GM13976 (cell line): ENCODE data around the gene CLASP2.

ENCODE experiments used
- DNase-seq: peaks from one replicate; pipeline ENCODE4 v3.0.0; 2012; ENCODE audit warnings: low spot score
- CTCF ChIP-seq: IDR thresholded peaks from 2 replicates; pipeline ENCODE4 v1.5.1; 2012; ENCODE audit warnings: borderline replicate concordance, mild to moderate bottlenecking; ENCODE audit not compliant: insufficient read depth; ENCODE audit errors: extremely low read depth, missing control alignments, control extremely low read depth
- in situ Hi-C: fragments of 300-500 bp; cut with MboI; formaldehyde crosslinking; loops from one replicate; pipeline ENCODE4 v1.12.0; 2022; ENCODE audit warnings: low sequenced_read_pairs, mixed read lengths, inconsistent platforms; ENCODE audit not compliant: unreplicated experiment

Gene CLASP2

GRCh38 chr3:33746416-33747116 lies 28.5 kb upstream of the CLASP2 start:
- peak; percentile 44 for DNase-seq
- in situ Hi-C loops = no loop called here

GRCh38 chr3:33737146-33737545 lies 19.1 kb upstream of the CLASP2 start:
- no peak for TF ChIP-seq CTCF
- no peak for DNase-seq
- in situ Hi-C loops = no loop called here

More at GRCh38 chr3:33746416-33747116, 28.5 kb upstream of the CLASP2 start:
- TF ChIP-seq CTCF = no peak

- no peak for TF ChIP-seq CTCF
- in situ Hi-C loops = no loop called here
- no peak for DNase-seq
Observed at GRCh38 chr3:33732394-33732793, 14.3 kb upstream of the CLASP2 start.

- in situ Hi-C loops = no loop called here
Observed at GRCh38 chr3:33729993-33730392, 11.9 kb upstream of the CLASP2 start.

GRCh38 chr3:33724256-33724655 lies 6.2 kb upstream of the CLASP2 start:
- TF ChIP-seq CTCF = no peak
- in situ Hi-C loops = no loop called here
- DNase-seq = no peak

More at GRCh38 chr3:33729993-33730392, 11.9 kb upstream of the CLASP2 start:
- no peak for DNase-seq
- TF ChIP-seq CTCF = no peak

- in situ Hi-C loops = no loop called here
- DNase-seq = no peak
- TF ChIP-seq CTCF = no peak
Observed at GRCh38 chr3:33722626-33723370, 4.7 kb upstream of the CLASP2 start.

- no peak for DNase-seq
- in situ Hi-C loops = no loop called here
- no peak for TF ChIP-seq CTCF
Observed at GRCh38 chr3:33722191-33722590, 4.1 kb upstream of the CLASP2 start.
